H1 (cell line): ENCODE results near the gene IL24. TPM values are rescaled to one million over a fixed set of nuclear protein-coding genes. Genes with fewer than 3 reads are reported as not detected.

Experiments
- CTCF ChIA-PET: fragments of 300-600 bp; sonication (Branson Sonifier 250); formaldehyde crosslinking; loops from one replicate; lab custom pipeline; 2021; ENCODE audit not compliant: partially characterized antibody; lab: Charles Lee
- POLR2A ChIA-PET: fragments of 300-600 bp; sonication (Branson Sonifier 250); formaldehyde crosslinking; loops from one replicate; lab custom pipeline; 2021; ENCODE audit warnings: inconsistent platforms; ENCODE audit not compliant: partially characterized antibody; lab: Charles Lee
- DNase-seq, 2 experiments: peaks; one replicate each; pipeline versions ENCODE4 v3.0.0 to v3.0.0-alpha.2; 2010 to 2022; ENCODE audit warnings: low spot score in 2 of 2, low read depth in 1 of 2, mixed read lengths in 1 of 2
- FAIRE-seq: peaks from 2 replicates; lab custom pipeline; 2011; peaks lifted over from hg19 to GRCh38; lab: Jason Lieb, UNC
- H2AFZ ChIP-seq: 2 replicates; pipeline ENCODE4 v1.8.1; 2012; ENCODE audit warnings: low read length, inconsistent platforms
- H2AK5ac ChIP-seq: 2 replicates; pipeline ENCODE4 v1.6.1; 2013; ENCODE audit warnings: low read depth, low read length
- H2BK120ac ChIP-seq: replicated peaks from 2 replicates; pipeline ENCODE3; 2013; ENCODE audit warnings: low read depth, low read length, inconsistent platforms
- H2BK12ac ChIP-seq: 2 replicates; pipeline ENCODE4 v1.6.1; 2013; ENCODE audit warnings: low read depth, low read length
- H2BK15ac ChIP-seq: 2 replicates; pipeline ENCODE4 v1.6.1; 2013; ENCODE audit warnings: low read length
- H2BK20ac ChIP-seq: 2 replicates; pipeline ENCODE4 v1.6.1; 2013; ENCODE audit warnings: low read length
- H2BK5ac ChIP-seq: 2 replicates; pipeline ENCODE4 v1.6.1; 2013; ENCODE audit warnings: low read depth, low read length
- H3K14ac ChIP-seq: 2 replicates; pipeline ENCODE4 v1.6.1; 2013; ENCODE audit warnings: inconsistent platforms; ENCODE audit not compliant: insufficient read length
- H3K18ac ChIP-seq: 2 replicates; pipeline ENCODE4 v1.6.1; 2013; ENCODE audit warnings: low read length; ENCODE audit errors: extremely low read depth
- H3K23ac ChIP-seq: 2 replicates; pipeline ENCODE4 v1.6.1; 2013; ENCODE audit warnings: inconsistent platforms; ENCODE audit not compliant: insufficient read length
- H3K23me2 ChIP-seq: 2 replicates; pipeline ENCODE4 v1.6.1; 2013; ENCODE audit warnings: low read depth, low read length
- H3K27ac ChIP-seq: 2 replicates; pipeline ENCODE4 v1.6.1; 2011; ENCODE audit warnings: low read depth, low read length, inconsistent platforms
- H3K27me3 ChIP-seq, 4 experiments: replicated peaks in 1 of 4; 1 replicate in 1 of 4; 2 replicates in 3 of 4; pipeline versions ENCODE4 v1.6.1 to v1.8.1; 2011 to 2013; ENCODE audit warnings: low read length in 3 of 4, mild to moderate bottlenecking in 3 of 4, inconsistent platforms in 2 of 4, mixed read lengths in 2 of 4, moderate library complexity in 1 of 4; ENCODE audit not compliant: control insufficient read depth in 3 of 4, insufficient read depth in 3 of 4; ENCODE audit errors: extremely low read depth in 1 of 4
- H3K36me3 ChIP-seq, 4 experiments: 2 replicates each; pipeline versions ENCODE4 v1.6.1 to v1.8.1; 2011 to 2013; ENCODE audit warnings: mild to moderate bottlenecking in 4 of 4, low read length in 3 of 4, moderate library complexity in 2 of 4, control low read depth in 1 of 4, inconsistent platforms in 1 of 4; ENCODE audit not compliant: insufficient read depth in 4 of 4, control insufficient read depth in 2 of 4
- H3K4ac ChIP-seq: replicated peaks from 2 replicates; pipeline ENCODE3; 2013; ENCODE audit warnings: low read length, low read depth, mixed read lengths, inconsistent platforms; ENCODE audit not compliant: insufficient read length
- H3K4me1 ChIP-seq, 4 experiments: replicated peaks in 1 of 4; 1 replicate in 1 of 4; 2 replicates in 3 of 4; pipeline versions ENCODE4 v1.6.1 to v1.8.1; 2011 to 2013; ENCODE audit warnings: low read length in 3 of 4, inconsistent platforms in 2 of 4, mixed read lengths in 1 of 4; ENCODE audit not compliant: insufficient read depth in 4 of 4, control insufficient read depth in 3 of 4
- H3K4me2 ChIP-seq, 2 experiments: 2 replicates each; pipeline versions ENCODE4 v1.6.1 to v1.8.1; 2011 to 2013; ENCODE audit warnings: low read depth in 2 of 2, low read length in 2 of 2, control low read depth in 1 of 2, inconsistent platforms in 1 of 2, mild to moderate bottlenecking in 1 of 2; ENCODE audit not compliant: insufficient read depth in 1 of 2
- H3K4me3 ChIP-seq, 4 experiments: fragments of 200-600, 300-600 bp in 1 of 4; sonication (generic), shearing (Covaris generic), sonication (Bioruptor Twin) in 1 of 4; 2 replicates each; pipeline versions ENCODE4 v1.5.1 to v1.8.1; 2011 to 2016; ENCODE audit warnings: low read length in 4 of 4, low read depth in 3 of 4, control low read depth in 2 of 4, inconsistent platforms in 2 of 4, mild to moderate bottlenecking in 2 of 4, mixed read lengths in 1 of 4, moderate library complexity in 1 of 4; ENCODE audit not compliant: insufficient read depth in 2 of 4; ENCODE audit errors: extremely low read depth in 1 of 4
- H3K56ac ChIP-seq: replicated peaks from 2 replicates; pipeline ENCODE3; 2013; ENCODE audit warnings: low read depth, mild to moderate bottlenecking, mixed read lengths, low read length, inconsistent platforms; ENCODE audit not compliant: insufficient read length
- H3K79me1 ChIP-seq: 2 replicates; pipeline ENCODE4 v1.6.1; 2013; ENCODE audit warnings: low read depth, low read length, control low read depth
- H3K79me2 ChIP-seq, 2 experiments: 2 replicates each; pipeline versions ENCODE4 v1.6.1 to v1.8.1; 2012 to 2013; ENCODE audit warnings: low read length in 2 of 2, mild to moderate bottlenecking in 2 of 2, inconsistent platforms in 1 of 2; ENCODE audit not compliant: insufficient read depth in 2 of 2, control insufficient read depth in 1 of 2
- H3K9ac ChIP-seq, 4 experiments: replicated peaks in 1 of 4; 1 replicate in 1 of 4; 2 replicates in 3 of 4; pipeline versions ENCODE4 v1.6.1 to v1.8.1; 2011 to 2013; ENCODE audit warnings: low read depth in 3 of 4, low read length in 3 of 4, control low read depth in 2 of 4, mild to moderate bottlenecking in 2 of 4, moderate library complexity in 2 of 4, inconsistent platforms in 1 of 4; ENCODE audit errors: extremely low read depth in 1 of 4
- H3K9me3 ChIP-seq, 2 experiments: 2 replicates each; pipeline versions ENCODE4 v1.6.1 to v1.8.1; 2012 to 2013; ENCODE audit warnings: mild to moderate bottlenecking in 2 of 2, moderate library complexity in 2 of 2, control low read depth in 1 of 2, inconsistent platforms in 1 of 2, low read depth in 1 of 2, low read length in 1 of 2, mixed read lengths in 1 of 2; ENCODE audit not compliant: insufficient read depth in 2 of 2
- H4K20me1 ChIP-seq, 2 experiments: replicated peaks in 1 of 2; 2 replicates each; pipeline versions ENCODE3 to v1.8.1; 2011 to 2013; ENCODE audit warnings: inconsistent platforms in 2 of 2, low read length in 2 of 2, mild to moderate bottlenecking in 1 of 2; ENCODE audit not compliant: insufficient read depth in 2 of 2, control insufficient read depth in 1 of 2
- H4K5ac ChIP-seq: 2 replicates; pipeline ENCODE4 v1.6.1; 2013; ENCODE audit warnings: low read length, low read depth, mixed read lengths, inconsistent platforms; ENCODE audit not compliant: insufficient read length
- H4K8ac ChIP-seq: 2 replicates; pipeline ENCODE4 v1.8.0; 2013; ENCODE audit warnings: mild to moderate bottlenecking, moderate library complexity, low read length, inconsistent platforms; ENCODE audit not compliant: insufficient read depth; ENCODE audit errors: extremely low read depth
- H4K91ac ChIP-seq: replicated peaks from 2 replicates; pipeline ENCODE3; 2013; ENCODE audit warnings: low read length, mixed read lengths, inconsistent platforms; ENCODE audit not compliant: insufficient read length
- CHD2 ChIP-seq: IDR thresholded peaks from 2 replicates; pipeline ENCODE4 v1.6.1; 2012; ENCODE audit warnings: low read length, improper control_type of control experiment
- CTCF ChIP-seq, 3 experiments: IDR thresholded peaks; 1 replicate in 2 of 3; 2 replicates in 1 of 3; pipeline versions ENCODE4 v1.5.1 to v1.6.1; 2011; ENCODE audit warnings: low read length in 3 of 3, mild to moderate bottlenecking in 3 of 3, inconsistent platforms in 2 of 3, low read depth in 1 of 3, moderate library complexity in 1 of 3; ENCODE audit not compliant: insufficient read depth in 1 of 3; ENCODE audit errors: control extremely low read depth in 1 of 3
- E2F6 ChIP-seq: IDR thresholded peaks from 2 replicates; pipeline ENCODE4 v1.6.1; 2012; ENCODE audit warnings: inconsistent platforms
- HDAC2 ChIP-seq, 2 experiments: fragments of 300-600 bp in 1 of 2; sonication (generic) in 1 of 2; IDR thresholded peaks; 2 replicates each; pipeline ENCODE4 v1.6.1; 2011 to 2012; ENCODE audit warnings: low read depth in 2 of 2, low read length in 2 of 2, mild to moderate bottlenecking in 2 of 2, moderate library complexity in 2 of 2, borderline replicate concordance in 1 of 2, inconsistent platforms in 1 of 2
- MAX ChIP-seq: IDR thresholded peaks from 2 replicates; pipeline ENCODE4 v1.6.1; 2012; ENCODE audit warnings: inconsistent platforms
- PHF8 ChIP-seq: fragments of 200-600 bp; sonication (generic); conservative IDR thresholded peaks from 2 replicates; pipeline ENCODE4 v1.7.1; 2012; ENCODE audit warnings: low read depth, mild to moderate bottlenecking, inconsistent platforms, low read length, moderate library complexity
- POLR2AphosphoS5 ChIP-seq: IDR thresholded peaks from 2 replicates; pipeline ENCODE4 v1.6.1; 2011; ENCODE audit warnings: low read depth, low read length
- SIN3A ChIP-seq, 2 experiments: IDR thresholded peaks in 1 of 2; conservative IDR thresholded peaks in 1 of 2; 2 replicates each; pipeline ENCODE4 v1.6.1; 2011 to 2012; ENCODE audit warnings: low read length in 2 of 2, improper control_type of control experiment in 1 of 2, low read depth in 1 of 2, mild to moderate bottlenecking in 1 of 2
- SIRT6 ChIP-seq: IDR thresholded peaks from one replicate; pipeline ENCODE4 v1.7.1; 2012; ENCODE audit warnings: low read length, inconsistent platforms
- SIX5 ChIP-seq: IDR thresholded peaks from 2 replicates; pipeline ENCODE4 v1.6.1; 2011; ENCODE audit warnings: mild to moderate bottlenecking, low read depth, low read length
- SUZ12 ChIP-seq: fragments of 200-600 bp; sonication (generic); IDR thresholded peaks from 2 replicates; pipeline ENCODE4 v1.6.1; 2012; ENCODE audit warnings: mild to moderate bottlenecking, inconsistent platforms, low read length, moderate library complexity, mixed read lengths
- WGBS, 2 experiments: shearing (Covaris generic) in 1 of 2; methylation state at CpG; one replicate each; pipeline versions ENCODE4 v1.1.6 to v1.1.7; 2013 to 2015; ENCODE audit warnings: low lambda C conversion rate in 2 of 2, mixed read lengths in 2 of 2, inconsistent platforms in 1 of 2, low coverage in 1 of 2, missing lambda C conversion rate in 1 of 2; ENCODE audit not compliant: insufficient replicate concordance in 2 of 2, insufficient coverage in 1 of 2, insufficient read length in 1 of 2; ENCODE audit errors: extremely low coverage in 1 of 2, missing lambda C conversion rate in 1 of 2; 5-methylcytosine and 5-hydroxymethylcytosine counted together
- polyA plus RNA-seq, 7 experiments: library from polyadenylated mRNA; depleted of rRNA in 3 of 7; stranded (reverse) in 5 of 7; unstranded in 2 of 7; fragments of >200 nt in 5 of 7; fragments of 200-250 nt in 2 of 7; gene quantifications; 1 replicate in 5 of 7; 2 replicates in 1 of 7; 4 replicates in 1 of 7; pipeline versions ENCODE4 v1.2.1 to v1.2.3, GENCODE V29; 2011 to 2013; ENCODE audit warnings: missing spikeins in 2 of 7, mixed read lengths in 2 of 7
- total RNA-seq: library from RNA; stranded (reverse); fragmentation: NEBNext Ultra II Directional; extraction: Animal tissue kit (Norgen Biotek cat#: 25700); gene quantifications from 2 replicates; pipeline ENCODE4 v1.2.1, GENCODE V29; 2021

Gene IL24
- total and polyA plus RNA-seq, 2 of the 8 experiments (the other 6 are each of a cell fraction or from before 2014, with no cell fraction given): not detected

GRCh38 chr1:206939131-206939530, 41.9 kb downstream of the IL24 start:
- H4K20me1 ChIP-seq: no peaks in the 10 kb centered on the region
- FAIRE-seq: no peak
- no peaks in the 10 kb centered on the region for H3K23me2 ChIP-seq
- H2AK5ac ChIP-seq: no peak overlapping the region
- H3K27ac ChIP-seq: no peak overlapping the region
- H3K4me1 ChIP-seq: no peaks in the 10 kb centered on the region
- H3K14ac ChIP-seq: no peak overlapping the region
- H2BK120ac ChIP-seq: no peak overlapping the region
- H3K79me2 ChIP-seq: no peaks in the 10 kb centered on the region
- no peak overlapping the region for H3K4me3 ChIP-seq
- H2BK15ac ChIP-seq: no peak overlapping the region
- H3K23ac ChIP-seq: no peak overlapping the region
- no peak overlapping the region for H4K8ac ChIP-seq
- no peaks in the 10 kb centered on the region for H3K36me3 ChIP-seq
- WGBS, 2 experiments: 91% methylated on average over 13 of the region's 13 CpGs; no CpG with 5 or more reads in 1 of the 2 experiments
- no peak overlapping the region for H3K56ac ChIP-seq
- no peak overlapping the region for H3K18ac ChIP-seq
- no peaks in the 10 kb centered on the region for H3K27me3 ChIP-seq
- H2BK5ac ChIP-seq: no peak overlapping the region
- CTCF ChIA-PET: interaction anchor here (0.6 to 13.7 kb wide), 5 partner anchors 8 to 395 kb away, joined by 3 to 226 read pairs (median 6); no protein-coding TSS in a partner anchor
- no peaks in the 10 kb centered on the region for H3K79me1 ChIP-seq
- H2AFZ ChIP-seq: no peak overlapping the region
- DNase-seq: no peak
- H2BK20ac ChIP-seq: no peak overlapping the region
- H3K4me2 ChIP-seq: no peak overlapping the region
- no peaks in the 10 kb centered on the region for H3K9me3 ChIP-seq
- H3K9ac ChIP-seq: no peak overlapping the region
- H2BK12ac ChIP-seq: no peak overlapping the region
- no peak overlapping the region for H3K4ac ChIP-seq
- no peak overlapping the region for H4K91ac ChIP-seq
- no peak overlapping the region for H4K5ac ChIP-seq
- POLR2A ChIA-PET: no interaction called here
- no peak for TF ChIP-seq E2F6
- no peak for TF ChIP-seq SIN3A (conservative IDR thresholded peaks at IDR 0.05 in 1 of 2, IDR thresholded peaks at IDR 0.05 in 1 of 2; ENCODE audit: low read depth in 1 of 2, low read length in 2 of 2)
- TF ChIP-seq SIX5: no peak
- no peak for TF ChIP-seq SUZ12
- no peak for TF ChIP-seq POLR2AphosphoS5
- no peak for TF ChIP-seq PHF8
- TF ChIP-seq CHD2: no peak
- TF ChIP-seq HDAC2 (IDR thresholded peaks at IDR 0.05; ENCODE audit: borderline replicate concordance in 1 of 2, low read depth in 2 of 2, low read length in 2 of 2): no peak
- TF ChIP-seq MAX: no peak
- no peak for TF ChIP-seq SIRT6
- no peak for TF ChIP-seq CTCF (IDR thresholded peaks at IDR 0.05; ENCODE audit: control extremely low read depth in 1 of 3, insufficient read depth in 1 of 3, low read depth in 1 of 3, low read length in 3 of 3)
